ENCODE data around the gene SNX17.

The SNX17 gene

DNA sequence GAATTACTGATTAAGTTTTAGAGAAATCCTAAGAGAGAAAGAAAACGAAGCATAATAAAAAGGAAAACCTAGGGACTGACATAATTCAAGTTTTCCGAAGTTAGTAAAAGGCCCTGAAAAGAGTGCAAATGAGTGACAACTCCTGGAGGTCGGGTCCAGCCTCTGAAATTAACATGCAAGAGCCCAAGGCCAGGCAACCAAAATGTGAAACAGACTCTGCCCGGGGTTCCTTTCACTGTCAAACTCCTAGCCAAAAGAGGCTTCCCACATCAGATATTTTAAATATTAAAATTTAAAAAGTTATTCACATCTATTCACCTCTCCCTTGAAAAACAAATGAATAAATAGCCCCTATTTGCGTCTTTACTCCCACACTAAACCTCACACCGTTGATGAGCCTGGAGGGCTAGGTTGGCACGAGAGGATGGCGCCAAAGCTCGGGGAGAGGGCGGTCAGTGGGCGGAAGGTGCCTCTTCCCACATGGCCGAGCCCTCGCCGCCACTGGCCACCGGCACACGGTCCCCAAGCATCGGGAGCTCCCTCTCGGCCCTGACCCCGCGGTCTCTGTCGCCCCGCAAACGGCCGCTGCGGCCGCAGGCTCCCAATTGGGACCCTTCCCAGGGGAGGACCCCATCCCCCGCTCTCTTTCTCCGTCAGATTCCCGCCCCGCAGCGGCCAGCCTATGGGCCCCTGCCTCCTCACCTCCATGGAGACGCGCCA lies 38.3 kb downstream of the SNX17 start:
- H3K27ac ChIP-seq, result peak overlapping the region; percentile 88
- TF ChIP-seq, protein P1, sequence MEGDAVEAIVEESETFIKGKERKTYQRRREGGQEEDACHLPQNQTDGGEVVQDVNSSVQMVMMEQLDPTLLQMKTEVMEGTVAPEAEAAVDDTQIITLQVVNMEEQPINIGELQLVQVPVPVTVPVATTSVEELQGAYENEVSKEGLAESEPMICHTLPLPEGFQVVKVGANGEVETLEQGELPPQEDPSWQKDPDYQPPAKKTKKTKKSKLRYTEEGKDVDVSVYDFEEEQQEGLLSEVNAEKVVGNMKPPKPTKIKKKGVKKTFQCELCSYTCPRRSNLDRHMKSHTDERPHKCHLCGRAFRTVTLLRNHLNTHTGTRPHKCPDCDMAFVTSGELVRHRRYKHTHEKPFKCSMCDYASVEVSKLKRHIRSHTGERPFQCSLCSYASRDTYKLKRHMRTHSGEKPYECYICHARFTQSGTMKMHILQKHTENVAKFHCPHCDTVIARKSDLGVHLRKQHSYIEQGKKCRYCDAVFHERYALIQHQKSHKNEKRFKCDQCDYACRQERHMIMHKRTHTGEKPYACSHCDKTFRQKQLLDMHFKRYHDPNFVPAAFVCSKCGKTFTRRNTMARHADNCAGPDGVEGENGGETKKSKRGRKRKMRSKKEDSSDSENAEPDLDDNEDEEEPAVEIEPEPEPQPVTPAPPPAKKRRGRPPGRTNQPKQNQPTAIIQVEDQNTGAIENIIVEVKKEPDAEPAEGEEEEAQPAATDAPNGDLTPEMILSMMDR (conservative IDR thresholded peaks at IDR 0.05; ENCODE audit: low read depth), result no peak
- POLR2A ChIA-PET (ENCODE audit: low non-redundant PET), result interaction anchor here (1.0 kb wide), 1 partner anchor 95 kb away, joined by 4 read pairs; no protein-coding TSS in a partner anchor
- CTCF ChIA-PET, result interaction anchor here (0.6 to 2.9 kb wide), 2 partner anchors 21 to 31 kb away, joined by 4 to 19 read pairs; partner anchors contain the start of gene NRBP1
- peak; percentile 35 for DNase-seq (ENCODE audit: low spot score)

DNA sequence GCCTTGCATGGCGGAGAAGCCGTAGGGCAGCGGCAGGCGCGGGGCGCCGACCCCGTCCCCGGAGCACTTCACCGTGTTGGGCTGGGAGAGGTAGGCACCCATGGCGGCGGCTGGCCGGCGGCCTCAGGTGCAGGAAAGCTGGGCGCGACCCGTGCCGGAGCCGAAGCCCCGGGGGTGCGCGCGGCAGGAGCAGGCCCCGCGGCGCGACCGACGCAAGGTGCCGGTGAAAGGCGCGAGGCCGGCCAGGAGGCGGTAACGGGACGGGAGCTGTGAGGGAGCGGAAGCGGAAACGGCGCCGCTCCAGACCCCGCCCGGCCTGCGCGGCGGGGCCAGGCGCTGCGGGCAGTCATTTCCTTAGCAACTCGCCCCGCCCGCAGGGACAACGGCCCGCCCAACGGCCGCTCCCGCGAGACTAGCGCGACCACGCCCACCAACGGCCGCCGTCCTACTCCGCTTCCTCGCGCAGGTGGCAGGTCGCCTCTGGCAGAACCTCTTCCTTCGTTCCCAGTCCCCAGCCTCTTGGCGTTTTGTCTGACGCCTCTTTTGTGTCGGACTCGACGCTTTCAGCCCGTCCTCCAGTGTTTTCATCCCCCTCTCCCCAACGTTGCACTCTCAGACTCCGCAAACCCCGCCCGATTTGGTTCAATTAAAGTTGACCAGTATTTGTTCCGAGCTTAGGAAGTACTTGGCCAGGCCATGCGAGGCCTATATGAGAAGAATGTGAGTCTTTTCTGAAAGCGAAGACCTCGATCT lies 39.1 kb downstream of the SNX17 start, which contains the start of gene PPM1G:
Gene PPM1G (minus strand): TSS at position 271 of the 753 bp plus-strand sequence. CDS start 169 bp downstream, at position 102.
- TF ChIP-seq, protein P1 (conservative IDR thresholded peaks at IDR 0.05; ENCODE audit: low read depth), result no peak
- POLR2A ChIA-PET (ENCODE audit: low non-redundant PET), result interaction anchor here (1.0 to 1.1 kb wide), 3 partner anchors 15 to 94 kb away, joined by 4 to 7 read pairs (median 4); partner anchors contain the start of gene NRBP1
- H3K27ac ChIP-seq, result peak within 1 kb of the TSS; percentile 88
- CTCF ChIA-PET, result interaction anchor here (0.6 to 2.9 kb wide), 2 partner anchors 20 to 30 kb away, joined by 4 to 19 read pairs; partner anchors contain the start of gene NRBP1
- DNase-seq (ENCODE audit: low spot score), result peak; percentile 92

DNA sequence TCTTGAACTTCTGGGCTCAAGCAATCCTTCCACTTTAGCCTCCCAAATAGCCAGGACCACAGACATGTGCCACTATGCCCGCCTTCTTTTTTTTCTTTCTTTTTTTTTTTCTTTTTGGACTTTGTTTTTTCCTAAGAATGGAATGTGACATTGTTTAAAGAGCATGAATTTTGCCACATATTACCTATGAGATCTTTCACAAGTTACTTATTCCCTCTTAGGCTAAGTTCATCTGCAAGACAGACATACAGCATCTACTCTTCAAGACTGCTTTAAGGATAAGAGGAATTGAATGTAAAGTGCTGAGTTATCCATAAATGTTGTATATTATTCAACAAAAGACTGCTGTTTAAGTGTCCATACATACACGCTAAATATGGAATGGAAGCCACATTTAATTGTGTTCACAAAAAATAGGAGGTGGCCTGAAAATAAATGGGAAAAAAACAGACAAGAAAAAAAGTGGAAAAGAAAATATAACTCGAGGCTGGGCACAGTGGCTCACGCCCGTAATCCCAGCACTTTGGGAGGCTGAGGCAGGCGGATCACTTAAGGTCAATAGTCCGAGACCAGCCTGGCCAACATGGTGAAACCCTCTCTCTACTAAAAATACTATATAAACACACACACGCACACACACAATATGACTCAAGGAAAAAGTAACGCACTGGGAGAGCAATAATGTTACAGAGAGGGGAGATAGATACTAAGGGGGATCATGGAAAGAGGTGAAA lies 42.2 kb downstream of the SNX17 start:
- DNase-seq (ENCODE audit: low spot score), result no peak
- ChIA-PET POLR2A (ENCODE audit: low non-redundant PET) (no interaction called here), CTCF (no interaction called here)
- TF ChIP-seq, protein P1 (conservative IDR thresholded peaks at IDR 0.05; ENCODE audit: low read depth), result no peak
- no peak overlapping the region for H3K27ac ChIP-seq

DNA sequence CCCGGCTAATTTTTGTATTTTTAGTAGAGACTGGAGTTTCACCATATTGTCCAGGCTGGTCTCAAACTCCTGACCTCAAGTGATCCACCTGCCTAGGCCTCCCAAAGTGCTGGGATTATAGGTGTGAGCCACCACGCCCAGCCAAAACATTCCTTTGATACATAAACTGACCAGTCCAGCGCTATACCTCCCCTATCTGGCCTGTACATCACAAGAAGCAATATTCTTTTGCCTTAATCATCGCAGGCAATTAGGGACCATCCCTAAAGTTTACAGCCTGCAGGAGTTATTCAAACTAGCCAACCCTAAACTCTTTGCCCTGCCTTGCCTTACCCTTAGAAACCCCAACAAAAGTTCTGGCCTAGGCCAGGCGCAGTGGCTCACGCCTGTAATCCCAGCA lies 45.7 kb downstream of the SNX17 start:
- POLR2A ChIA-PET (ENCODE audit: low non-redundant PET), result no interaction called here
- TF ChIP-seq, protein P1 (conservative IDR thresholded peaks at IDR 0.05; ENCODE audit: low read depth), result no peak
- CTCF ChIA-PET, result no interaction called here
- DNase-seq (ENCODE audit: low spot score), result no peak
- H3K27ac ChIP-seq, result no peak overlapping the region

DNA sequence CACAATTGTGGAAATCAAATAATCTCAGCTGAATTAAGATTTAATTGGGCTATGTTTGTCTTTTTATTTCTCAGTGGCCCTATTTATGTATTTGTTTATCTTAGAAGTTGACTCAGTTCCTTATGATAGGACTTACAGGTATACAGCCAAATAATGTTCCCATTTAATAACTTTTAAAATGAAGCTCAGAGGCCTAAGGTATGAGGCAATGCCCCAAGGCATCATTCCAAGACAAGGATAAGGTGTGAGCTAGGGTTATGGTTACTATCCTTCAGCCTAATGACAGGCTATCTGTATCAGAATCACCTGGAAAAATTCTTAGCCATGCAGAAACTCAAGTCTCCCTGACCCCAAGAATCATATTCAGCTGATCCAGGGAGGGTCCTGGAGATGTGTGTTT lies 50.6 kb downstream of the SNX17 start:
- H3K27ac ChIP-seq, result no peak overlapping the region
- CTCF ChIA-PET, result interaction anchor here (0.6 kb wide), 1 partner anchor 27 kb away, joined by 3 read pairs; no protein-coding TSS in a partner anchor
- TF ChIP-seq, protein P1 (conservative IDR thresholded peaks at IDR 0.05; ENCODE audit: low read depth), result no peak
- DNase-seq (ENCODE audit: low spot score), result no peak
- POLR2A ChIA-PET (ENCODE audit: low non-redundant PET), result interaction anchor here (0.5 to 0.6 kb wide), 2 partner anchors 112 to 128 kb away, joined by 3 to 5 read pairs; no protein-coding TSS in a partner anchor

Data from RWPE1 (cell line).